ENCODE results near the gene EXOG.

EXOG gene

GRCh38 chr3:38458796-38459498 lies 37.2 kb upstream of the EXOG start:
- Histone ChIP-seq H3K4me1 (ENCODE audit: control insufficient read depth in 1 of 2, insufficient read depth in 2 of 2, low read length in 2 of 2) (peaks cover 0 to 40% of the 10 kb centered on the region in 2 donors), H3K27ac (ENCODE audit: low read length) (no peak overlapping the region), H3K4me3 (ENCODE audit: low read depth in 1 of 2, low read length in 2 of 2) (no peak overlapping the region), H3K36me3 (ENCODE audit: control insufficient read depth in 1 of 2, insufficient read depth in 2 of 2, low read length in 2 of 2) (no peaks in the 10 kb centered on the region), H3K27me3 (ENCODE audit: low read depth, low read length) (no peaks in the 10 kb centered on the region), H3K9me3 (ENCODE audit: control insufficient read depth in 1 of 2, low read length in 2 of 2) (no peaks in the 10 kb centered on the region)

- Histone ChIP-seq H3K36me3 (ENCODE audit: control insufficient read depth in 1 of 2, insufficient read depth in 2 of 2, low read length in 2 of 2) (no peaks in the 10 kb centered on the region), H3K4me3 (ENCODE audit: low read depth in 1 of 2, low read length in 2 of 2) (no peak overlapping the region), H3K27ac (ENCODE audit: low read length) (no peak overlapping the region), H3K9me3 (ENCODE audit: control insufficient read depth in 1 of 2, low read length in 2 of 2) (no peaks in the 10 kb centered on the region), H3K4me1 (ENCODE audit: control insufficient read depth in 1 of 2, insufficient read depth in 2 of 2, low read length in 2 of 2) (peaks cover 0 to 40% of the 10 kb centered on the region in 2 donors), H3K27me3 (ENCODE audit: low read depth, low read length) (no peaks in the 10 kb centered on the region)
These were observed 36.6 kb upstream of the EXOG start for GRCh38 chr3:38459499-38460048.

GRCh38 chr3:38460377-38461270 lies 35.5 kb upstream of the EXOG start:
- H3K4me3 ChIP-seq (ENCODE audit: low read depth in 1 of 2, low read length in 2 of 2): no peak overlapping the region
- H3K4me1 ChIP-seq (ENCODE audit: control insufficient read depth in 1 of 2, insufficient read depth in 2 of 2, low read length in 2 of 2): peaks cover 0 to 39% of the 10 kb centered on the region in 2 donors
- no peaks in the 10 kb centered on the region for H3K9me3 ChIP-seq (ENCODE audit: control insufficient read depth in 1 of 2, low read length in 2 of 2)
- no peaks in the 10 kb centered on the region for H3K36me3 ChIP-seq (ENCODE audit: control insufficient read depth in 1 of 2, insufficient read depth in 2 of 2, low read length in 2 of 2)
- H3K27ac ChIP-seq (ENCODE audit: low read length): no peak overlapping the region
- H3K27me3 ChIP-seq (ENCODE audit: low read depth, low read length): no peaks in the 10 kb centered on the region

GRCh38 chr3:38465588-38466154 lies 30.5 kb upstream of the EXOG start:
- H3K27ac ChIP-seq (ENCODE audit: low read length): no peak overlapping the region
- no peaks in the 10 kb centered on the region for H3K27me3 ChIP-seq (ENCODE audit: low read depth, low read length)
- peaks cover 0 to 6% of the 10 kb centered on the region in 2 donors for H3K4me1 ChIP-seq (ENCODE audit: control insufficient read depth in 1 of 2, insufficient read depth in 2 of 2, low read length in 2 of 2)
- no peak overlapping the region for H3K4me3 ChIP-seq (ENCODE audit: low read depth in 1 of 2, low read length in 2 of 2)
- no peaks in the 10 kb centered on the region for H3K36me3 ChIP-seq (ENCODE audit: control insufficient read depth in 1 of 2, insufficient read depth in 2 of 2, low read length in 2 of 2)
- peaks cover 0 to 5% of the 10 kb centered on the region in 2 donors for H3K9me3 ChIP-seq (ENCODE audit: control insufficient read depth in 1 of 2, low read length in 2 of 2)

GRCh38 chr3:38468765-38469164 lies 27.4 kb upstream of the EXOG start:
- no peak overlapping the region for H3K4me3 ChIP-seq (ENCODE audit: low read depth in 1 of 2, low read length in 2 of 2)
- no peak overlapping the region for H3K27ac ChIP-seq (ENCODE audit: low read length)

GRCh38 chr3:38469852-38470251 lies 26.3 kb upstream of the EXOG start:
- Histone ChIP-seq H3K27me3 (ENCODE audit: low read depth, low read length) (no peaks in the 10 kb centered on the region), H3K4me3 (ENCODE audit: low read depth in 1 of 2, low read length in 2 of 2) (no peak overlapping the region), H3K9me3 (ENCODE audit: control insufficient read depth in 1 of 2, low read length in 2 of 2) (peaks cover 0 to 5% of the 10 kb centered on the region in 2 donors), H3K27ac (ENCODE audit: low read length) (no peak overlapping the region), H3K36me3 (ENCODE audit: control insufficient read depth in 1 of 2, insufficient read depth in 2 of 2, low read length in 2 of 2) (no peaks in the 10 kb centered on the region), H3K4me1 (ENCODE audit: control insufficient read depth in 1 of 2, insufficient read depth in 2 of 2, low read length in 2 of 2) (peaks cover 0 to 10% of the 10 kb centered on the region in 2 donors)

More at GRCh38 chr3:38468765-38469164, 27.4 kb upstream of the EXOG start:
- H3K36me3 ChIP-seq (ENCODE audit: control insufficient read depth in 1 of 2, insufficient read depth in 2 of 2, low read length in 2 of 2): no peaks in the 10 kb centered on the region
- peaks cover 0 to 5% of the 10 kb centered on the region in 2 donors for H3K9me3 ChIP-seq (ENCODE audit: control insufficient read depth in 1 of 2, low read length in 2 of 2)
- no peaks in the 10 kb centered on the region for H3K27me3 ChIP-seq (ENCODE audit: low read depth, low read length)
- H3K4me1 ChIP-seq (ENCODE audit: control insufficient read depth in 1 of 2, insufficient read depth in 2 of 2, low read length in 2 of 2): peaks cover 0 to 10% of the 10 kb centered on the region in 2 donors

- H3K4me3 ChIP-seq (ENCODE audit: low read depth in 1 of 2, low read length in 2 of 2): no peak overlapping the region
- H3K36me3 ChIP-seq (ENCODE audit: control insufficient read depth in 1 of 2, insufficient read depth in 2 of 2, low read length in 2 of 2): no peaks in the 10 kb centered on the region
These were observed 24.8 kb upstream of the EXOG start for GRCh38 chr3:38471260-38471857.

GRCh38 chr3:38472342-38472741 lies 23.8 kb upstream of the EXOG start:
- Histone ChIP-seq H3K27ac (ENCODE audit: low read length) (no peak overlapping the region), H3K4me1 (ENCODE audit: control insufficient read depth in 1 of 2, insufficient read depth in 2 of 2, low read length in 2 of 2) (peaks cover 0 to 10% of the 10 kb centered on the region in 2 donors), H3K4me3 (ENCODE audit: low read depth in 1 of 2, low read length in 2 of 2) (no peak overlapping the region), H3K36me3 (ENCODE audit: control insufficient read depth in 1 of 2, insufficient read depth in 2 of 2, low read length in 2 of 2) (peaks cover 0 to 3% of the 10 kb centered on the region in 2 donors), H3K9me3 (ENCODE audit: control insufficient read depth in 1 of 2, low read length in 2 of 2) (peaks cover 0 to 5% of the 10 kb centered on the region in 2 donors), H3K27me3 (ENCODE audit: low read depth, low read length) (no peaks in the 10 kb centered on the region)

More at GRCh38 chr3:38471260-38471857, 24.8 kb upstream of the EXOG start:
- Histone ChIP-seq H3K27me3 (ENCODE audit: low read depth, low read length) (no peaks in the 10 kb centered on the region), H3K4me1 (ENCODE audit: control insufficient read depth in 1 of 2, insufficient read depth in 2 of 2, low read length in 2 of 2) (peaks cover 0 to 10% of the 10 kb centered on the region in 2 donors), H3K27ac (ENCODE audit: low read length) (no peak overlapping the region), H3K9me3 (ENCODE audit: control insufficient read depth in 1 of 2, low read length in 2 of 2) (peaks cover 0 to 5% of the 10 kb centered on the region in 2 donors)

- Histone ChIP-seq H3K9me3 (ENCODE audit: control insufficient read depth in 1 of 2, low read length in 2 of 2) (peaks cover 0 to 5% of the 10 kb centered on the region in 2 donors), H3K27me3 (ENCODE audit: low read depth, low read length) (no peaks in the 10 kb centered on the region), H3K4me3 (ENCODE audit: low read depth in 1 of 2, low read length in 2 of 2) (no peak overlapping the region), H3K36me3 (ENCODE audit: control insufficient read depth in 1 of 2, insufficient read depth in 2 of 2, low read length in 2 of 2) (peaks cover 0 to 12% of the 10 kb centered on the region in 2 donors), H3K27ac (ENCODE audit: low read length) (no peak overlapping the region), H3K4me1 (ENCODE audit: control insufficient read depth in 1 of 2, insufficient read depth in 2 of 2, low read length in 2 of 2) (peaks cover 0 to 10% of the 10 kb centered on the region in 2 donors)
These were observed 22.9 kb upstream of the EXOG start for GRCh38 chr3:38473229-38473628.

- Histone ChIP-seq H3K27ac (ENCODE audit: low read length) (no peak overlapping the region), H3K36me3 (ENCODE audit: control insufficient read depth in 1 of 2, insufficient read depth in 2 of 2, low read length in 2 of 2) (peaks cover 0 to 25% of the 10 kb centered on the region in 2 donors), H3K27me3 (ENCODE audit: low read depth, low read length) (no peaks in the 10 kb centered on the region), H3K9me3 (ENCODE audit: control insufficient read depth in 1 of 2, low read length in 2 of 2) (no peaks in the 10 kb centered on the region), H3K4me3 (ENCODE audit: low read depth in 1 of 2, low read length in 2 of 2) (no peak overlapping the region), H3K4me1 (ENCODE audit: control insufficient read depth in 1 of 2, insufficient read depth in 2 of 2, low read length in 2 of 2) (peaks cover 0 to 10% of the 10 kb centered on the region in 2 donors)
These were observed 21.1 kb upstream of the EXOG start for GRCh38 chr3:38474928-38475605.

Measured in muscle layer of duodenum (tissue), 2 donors.